Measurements from ENCODE around the gene TNFRSF13B. TPM values are rescaled to one million over a fixed set of nuclear protein-coding genes. Genes with fewer than 3 reads are reported as not detected.

The TNFRSF13B gene
- total RNA-seq, 2 experiments from 2014 or later, result 7.5 to 19.3 TPM

GRCh38 chr17:16935786-16936185 is 36.1 kb downstream of the TNFRSF13B start:
- H4K20me1 ChIP-seq (ENCODE audit: insufficient read depth, low read length), result no peaks in the 10 kb centered on the region
- peaks cover 5% of the 10 kb centered on the region for H3K4me1 ChIP-seq (ENCODE audit: insufficient read depth, low read length, poor library complexity, severe bottlenecking)
- TF ChIP-seq EZH2phosphoT487 (IDR thresholded peaks at IDR 0.05; ENCODE audit: borderline replicate concordance, low read depth, low read length), result no peak
- no peak for TF ChIP-seq CTCF (conservative IDR thresholded peaks at IDR 0.05; ENCODE audit: low read length)
- no peak for DNase-seq (ENCODE audit: low spot score)
- ChIA-PET CTCF (ENCODE audit: unreplicated experiment) (no interaction called here), POLR2A (no interaction called here)
- no peaks in the 10 kb centered on the region for H3K79me2 ChIP-seq (ENCODE audit: insufficient read depth, low read depth, low read length)
- no peak overlapping the region for H3K4me3 ChIP-seq (ENCODE audit: low read depth, low read length, poor library complexity, severe bottlenecking)
- H3K36me3 ChIP-seq (ENCODE audit: insufficient read depth, low read length), result no peaks in the 10 kb centered on the region
- H3K9me3 ChIP-seq (ENCODE audit: low read length), result no peaks in the 10 kb centered on the region
- H3K4me2 ChIP-seq (ENCODE audit: low read length), result no peak overlapping the region
- intact Hi-C loops (cut with micrococcal nuclease; ENCODE audit: unreplicated experiment), result no loop called here
- BruUV-seq (replicated peaks), result no TSS peak
- no peak overlapping the region for H3K27ac ChIP-seq (ENCODE audit: low read depth, low read length, poor library complexity, severe bottlenecking)
- no peaks in the 10 kb centered on the region for H3K9me2 ChIP-seq (ENCODE audit: insufficient read depth, low read length)
- H2AFZ ChIP-seq (ENCODE audit: low read length), result no peak overlapping the region

- Histone ChIP-seq H3K9me3 (ENCODE audit: low read length) (no peaks in the 10 kb centered on the region), H3K4me2 (ENCODE audit: low read length) (no peak overlapping the region), H3K4me3 (ENCODE audit: low read depth, low read length, poor library complexity, severe bottlenecking) (no peak overlapping the region), H3K9me2 (ENCODE audit: insufficient read depth, low read length) (no peaks in the 10 kb centered on the region), H3K79me2 (ENCODE audit: insufficient read depth, low read depth, low read length) (no peaks in the 10 kb centered on the region), H3K36me3 (ENCODE audit: insufficient read depth, low read length) (no peaks in the 10 kb centered on the region), H4K20me1 (ENCODE audit: insufficient read depth, low read length) (no peaks in the 10 kb centered on the region), H2AFZ (ENCODE audit: low read length) (no peak overlapping the region), H3K27ac (ENCODE audit: low read depth, low read length, poor library complexity, severe bottlenecking) (no peak overlapping the region), H3K4me1 (ENCODE audit: insufficient read depth, low read length, poor library complexity, severe bottlenecking) (peaks cover 5% of the 10 kb centered on the region)
- no peak for DNase-seq (ENCODE audit: low spot score)
- no TSS peak for BruUV-seq (replicated peaks)
- intact Hi-C loops (cut with micrococcal nuclease; ENCODE audit: unreplicated experiment), result no loop called here
- CTCF ChIA-PET (ENCODE audit: unreplicated experiment), result no interaction called here
- TF ChIP-seq EZH2phosphoT487 (IDR thresholded peaks at IDR 0.05; ENCODE audit: borderline replicate concordance, low read depth, low read length) (no peak), CTCF (conservative IDR thresholded peaks at IDR 0.05; ENCODE audit: low read length) (no peak)
- POLR2A ChIA-PET, result no interaction called here
These were observed 36.7 kb downstream of the TNFRSF13B start for GRCh38 chr17:16935241-16935663.

GRCh38 chr17:16934836-16935235 is 37.1 kb downstream of the TNFRSF13B start:
- no peaks in the 10 kb centered on the region for H3K9me3 ChIP-seq (ENCODE audit: low read length)
- no peaks in the 10 kb centered on the region for H3K79me2 ChIP-seq (ENCODE audit: insufficient read depth, low read depth, low read length)
- intact Hi-C loops (cut with micrococcal nuclease; ENCODE audit: unreplicated experiment), result no loop called here
- POLR2A ChIA-PET, result no interaction called here
- no peak for DNase-seq (ENCODE audit: low spot score)
- no TSS peak for BruUV-seq (replicated peaks)
- H3K4me1 ChIP-seq (ENCODE audit: insufficient read depth, low read length, poor library complexity, severe bottlenecking), result peaks cover 5% of the 10 kb centered on the region
- no peak overlapping the region for H3K27ac ChIP-seq (ENCODE audit: low read depth, low read length, poor library complexity, severe bottlenecking)
- CTCF ChIA-PET (ENCODE audit: unreplicated experiment), result no interaction called here
- H2AFZ ChIP-seq (ENCODE audit: low read length), result no peak overlapping the region
- H4K20me1 ChIP-seq (ENCODE audit: insufficient read depth, low read length), result no peaks in the 10 kb centered on the region
- H3K4me3 ChIP-seq (ENCODE audit: low read depth, low read length, poor library complexity, severe bottlenecking), result no peak overlapping the region
- H3K4me2 ChIP-seq (ENCODE audit: low read length), result no peak overlapping the region
- H3K9me2 ChIP-seq (ENCODE audit: insufficient read depth, low read length), result no peaks in the 10 kb centered on the region
- no peaks in the 10 kb centered on the region for H3K36me3 ChIP-seq (ENCODE audit: insufficient read depth, low read length)
- TF ChIP-seq EZH2phosphoT487 (IDR thresholded peaks at IDR 0.05; ENCODE audit: borderline replicate concordance, low read depth, low read length) (no peak), CTCF (conservative IDR thresholded peaks at IDR 0.05; ENCODE audit: low read length) (no peak)

Data from OCI-LY7 (cell line).